Measurements from ENCODE around the gene RHOT1.
"Not testable (repeated sequence)": the region's sequence is repeated elsewhere in the genome, so short reads cannot be mapped to it uniquely, and the experiment has no call there.

The RHOT1 gene

GRCh38 chr17:32142038-32142856, at the start of gene RHOT1:
Gene RHOT1, plus strand, starts transcription at chr17:32142502. Its CDS starts 191 bp downstream, at chr17:32142693.
- peak within 1 kb of the TSS; percentile 96 for H3K27ac Mint-ChIP-seq (ENCODE audit: low read depth)
- DNase-seq (ENCODE audit: low spot score in 2 of 2), result peak; percentile 59 to 63
- H3K4me1 Mint-ChIP-seq, result peaks cover 27% of the 10 kb centered on the region

GRCh38 chr17:32099686-32100085, 42.6 kb upstream of the RHOT1 start:
- no peak for ATAC-seq (replicated peaks; ENCODE audit: extremely low read depth, poor library complexity, severe bottlenecking)
- Mint-ChIP-seq H3K27me3 (no peaks in the 10 kb centered on the region), H3K27ac (ENCODE audit: low read depth) (no peak overlapping the region), H3K9me3 (no peaks in the 10 kb centered on the region), H3K4me3 (no peak overlapping the region), H3K36me3 (ENCODE audit: insufficient read depth) (no peaks in the 10 kb centered on the region), H3K4me1 (peaks cover 6% of the 10 kb centered on the region)
- DNase-seq (ENCODE audit: low spot score in 2 of 2), result no peak

More at GRCh38 chr17:32142038-32142856, at the start of gene RHOT1:
- peak; percentile 72 for ATAC-seq (replicated peaks; ENCODE audit: extremely low read depth, poor library complexity, severe bottlenecking)
- peaks cover 9% of the 10 kb centered on the region for H3K36me3 Mint-ChIP-seq (ENCODE audit: insufficient read depth)
- peak within 1 kb of the TSS; percentile 100 for H3K4me3 Mint-ChIP-seq
- H3K9me3 Mint-ChIP-seq, result no peaks in the 10 kb centered on the region
- H3K27me3 Mint-ChIP-seq, result no peaks in the 10 kb centered on the region

- not testable (repeated sequence) for H3K4me1 Mint-ChIP-seq; ATAC-seq (replicated peaks; ENCODE audit: extremely low read depth, poor library complexity, severe bottlenecking); H3K27ac Mint-ChIP-seq (ENCODE audit: low read depth); H3K9me3 Mint-ChIP-seq; H3K36me3 Mint-ChIP-seq (ENCODE audit: insufficient read depth); H3K27me3 Mint-ChIP-seq; DNase-seq (ENCODE audit: low spot score in 2 of 2); H3K4me3 Mint-ChIP-seq
Observed at GRCh38 chr17:32100323-32100722, 42.0 kb upstream of the RHOT1 start.

- Mint-ChIP-seq H3K27ac (ENCODE audit: low read depth) (no peak overlapping the region), H3K27me3 (no peaks in the 10 kb centered on the region), H3K36me3 (ENCODE audit: insufficient read depth) (no peaks in the 10 kb centered on the region), H3K4me3 (no peak overlapping the region), H3K9me3 (no peaks in the 10 kb centered on the region), H3K4me1 (peaks cover 6% of the 10 kb centered on the region)
- ATAC-seq (replicated peaks; ENCODE audit: extremely low read depth, poor library complexity, severe bottlenecking), result no peak
- no peak for DNase-seq (ENCODE audit: low spot score in 2 of 2)
Observed at GRCh38 chr17:32100971-32101631, 41.2 kb upstream of the RHOT1 start.

GRCh38 chr17:32102172-32102571, 40.1 kb upstream of the RHOT1 start:
- H3K27me3 Mint-ChIP-seq, result no peaks in the 10 kb centered on the region
- no peaks in the 10 kb centered on the region for H3K36me3 Mint-ChIP-seq (ENCODE audit: insufficient read depth)
- peaks cover 6% of the 10 kb centered on the region for H3K4me1 Mint-ChIP-seq
- no peaks in the 10 kb centered on the region for H3K9me3 Mint-ChIP-seq
- no peak overlapping the region for H3K27ac Mint-ChIP-seq (ENCODE audit: low read depth)
- DNase-seq (ENCODE audit: low spot score in 2 of 2), result no peak
- no peak overlapping the region for H3K4me3 Mint-ChIP-seq
- no peak for ATAC-seq (replicated peaks; ENCODE audit: extremely low read depth, poor library complexity, severe bottlenecking)

- no peak overlapping the region for H3K27ac Mint-ChIP-seq (ENCODE audit: low read depth)
- H3K36me3 Mint-ChIP-seq (ENCODE audit: insufficient read depth), result no peaks in the 10 kb centered on the region
- ATAC-seq (replicated peaks; ENCODE audit: extremely low read depth, poor library complexity, severe bottlenecking) (no peak), DNase-seq (ENCODE audit: low spot score in 2 of 2) (no peak)
- no peaks in the 10 kb centered on the region for H3K9me3 Mint-ChIP-seq
- H3K4me3 Mint-ChIP-seq, result no peak overlapping the region
- peaks cover 6% of the 10 kb centered on the region for H3K4me1 Mint-ChIP-seq
- H3K27me3 Mint-ChIP-seq, result no peaks in the 10 kb centered on the region
Observed at GRCh38 chr17:32102646-32103186, 39.6 kb upstream of the RHOT1 start.

GRCh38 chr17:32103476-32104113, 38.7 kb upstream of the RHOT1 start:
- no peak for ATAC-seq (replicated peaks; ENCODE audit: extremely low read depth, poor library complexity, severe bottlenecking)
- Mint-ChIP-seq H3K9me3 (no peaks in the 10 kb centered on the region), H3K4me3 (no peak overlapping the region), H3K4me1 (peaks cover 6% of the 10 kb centered on the region), H3K27ac (ENCODE audit: low read depth) (peak overlapping the region; percentile 54), H3K36me3 (ENCODE audit: insufficient read depth) (no peaks in the 10 kb centered on the region), H3K27me3 (no peaks in the 10 kb centered on the region)
- no peak for DNase-seq (ENCODE audit: low spot score in 2 of 2)

- H3K9me3 Mint-ChIP-seq, result no peaks in the 10 kb centered on the region
- DNase-seq (ENCODE audit: low spot score in 2 of 2) (no peak), ATAC-seq (replicated peaks; ENCODE audit: extremely low read depth, poor library complexity, severe bottlenecking) (no peak)
- H3K27me3 Mint-ChIP-seq, result no peaks in the 10 kb centered on the region
- peaks cover 6% of the 10 kb centered on the region for H3K4me1 Mint-ChIP-seq
- H3K27ac Mint-ChIP-seq (ENCODE audit: low read depth), result peak overlapping the region; percentile 54
- H3K4me3 Mint-ChIP-seq, result no peak overlapping the region
- H3K36me3 Mint-ChIP-seq (ENCODE audit: insufficient read depth), result no peaks in the 10 kb centered on the region
Observed at GRCh38 chr17:32104158-32104557, 38.1 kb upstream of the RHOT1 start.

GRCh38 chr17:32106471-32106981, 35.8 kb upstream of the RHOT1 start:
- H3K9me3 Mint-ChIP-seq; H3K4me3 Mint-ChIP-seq; H3K27me3 Mint-ChIP-seq; H3K27ac Mint-ChIP-seq (ENCODE audit: low read depth); H3K36me3 Mint-ChIP-seq (ENCODE audit: insufficient read depth); DNase-seq (ENCODE audit: low spot score in 2 of 2); ATAC-seq (replicated peaks; ENCODE audit: extremely low read depth, poor library complexity, severe bottlenecking): not testable (repeated sequence)
- H3K4me1 Mint-ChIP-seq, result peaks cover 13% of the 10 kb centered on the region

- not testable (repeated sequence) for H3K36me3 Mint-ChIP-seq (ENCODE audit: insufficient read depth); H3K27ac Mint-ChIP-seq (ENCODE audit: low read depth); H3K4me3 Mint-ChIP-seq; H3K27me3 Mint-ChIP-seq; H3K9me3 Mint-ChIP-seq; DNase-seq (ENCODE audit: low spot score in 2 of 2); ATAC-seq (replicated peaks; ENCODE audit: extremely low read depth, poor library complexity, severe bottlenecking)
- H3K4me1 Mint-ChIP-seq, result peaks cover 13% of the 10 kb centered on the region
Observed at GRCh38 chr17:32107194-32107593, 35.1 kb upstream of the RHOT1 start.

- Mint-ChIP-seq H3K27me3 (no peaks in the 10 kb centered on the region), H3K9me3 (no peaks in the 10 kb centered on the region), H3K4me3 (no peak overlapping the region), H3K4me1 (peaks cover 6% of the 10 kb centered on the region), H3K36me3 (ENCODE audit: insufficient read depth) (no peaks in the 10 kb centered on the region), H3K27ac (ENCODE audit: low read depth) (no peak overlapping the region)
- no peak for DNase-seq (ENCODE audit: low spot score in 2 of 2)
- ATAC-seq (replicated peaks; ENCODE audit: extremely low read depth, poor library complexity, severe bottlenecking), result no peak
Observed at GRCh38 chr17:32110596-32110995, 31.7 kb upstream of the RHOT1 start.

- ATAC-seq (replicated peaks; ENCODE audit: extremely low read depth, poor library complexity, severe bottlenecking), result no peak
- Mint-ChIP-seq H3K9me3 (no peaks in the 10 kb centered on the region), H3K27ac (ENCODE audit: low read depth) (no peak overlapping the region), H3K4me3 (no peak overlapping the region), H3K36me3 (ENCODE audit: insufficient read depth) (no peaks in the 10 kb centered on the region), H3K27me3 (no peaks in the 10 kb centered on the region), H3K4me1 (peaks cover 6% of the 10 kb centered on the region)
- peak in 1 of 2 donors; percentile 15 for DNase-seq (ENCODE audit: low spot score in 2 of 2)
Observed at GRCh38 chr17:32111141-32111771, 31.0 kb upstream of the RHOT1 start.
